ENCODE results near the gene FAXDC2. TPM values are rescaled to one million over a fixed set of nuclear protein-coding genes. Genes with fewer than 3 reads are reported as not detected.

FAXDC2 gene
- total RNA-seq, 2 donors from 2014 or later = 43.9 to 70.5 TPM

DNA sequence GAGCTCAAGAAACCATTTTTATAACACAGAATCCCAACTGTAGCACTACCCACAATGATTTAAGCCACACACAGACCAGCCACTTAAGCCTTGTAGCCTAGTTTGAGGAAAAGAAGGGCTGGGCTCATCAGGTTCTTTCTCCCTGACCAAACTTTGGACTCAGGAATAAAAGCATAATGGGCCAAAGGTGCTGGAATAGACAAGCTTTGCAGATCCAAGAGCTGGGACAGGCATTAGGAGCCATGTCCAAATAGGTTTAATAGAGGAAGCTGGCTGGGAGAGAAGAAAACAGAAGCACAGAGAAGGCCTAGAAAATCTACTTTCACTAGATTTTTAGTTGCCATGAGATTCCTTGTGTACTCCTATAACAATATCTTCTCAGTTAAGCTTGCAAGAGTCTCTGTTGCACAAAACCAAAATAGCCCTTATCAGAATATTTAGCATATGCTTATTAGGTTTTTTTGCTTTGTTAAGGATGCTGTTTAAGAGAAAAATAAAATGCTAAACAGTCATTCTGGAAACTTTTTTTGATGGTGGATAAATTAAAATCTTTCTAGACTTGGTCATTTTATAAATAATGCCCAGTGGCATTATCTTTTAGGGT is 46.3 kb upstream of the FAXDC2 start:
- ATAC-seq (ENCODE audit: insufficient number of reproducible peaks, low FRiP score, low read depth) (no peak), DNase-seq (ENCODE audit: low spot score) (no peak)
- Histone ChIP-seq H3K27me3 (replicated peaks; ENCODE audit: insufficient read depth) (no peaks in the 10 kb centered on the region), H3K36me3 (peaks cover 24% of the 10 kb centered on the region), H3K9me3 (no peaks in the 10 kb centered on the region), H3K4me1 (ENCODE audit: control insufficient read depth in 1 of 2, low read depth in 2 of 2) (peaks cover 2 to 30% of the 10 kb centered on the region in 2 donors), H3K4me3 (no peak overlapping the region), H3K27ac (no peak overlapping the region)
- no peak for TF ChIP-seq CTCF (IDR thresholded peaks at IDR 0.05)

- Histone ChIP-seq H3K27me3 (replicated peaks; ENCODE audit: insufficient read depth) (no peaks in the 10 kb centered on the region), H3K4me3 (no peak overlapping the region), H3K4me1 (ENCODE audit: control insufficient read depth in 1 of 2, low read depth in 2 of 2) (peaks cover 2 to 30% of the 10 kb centered on the region in 2 donors), H3K9me3 (no peaks in the 10 kb centered on the region), H3K27ac (no peak overlapping the region), H3K36me3 (peaks cover 27% of the 10 kb centered on the region)
- no peak for TF ChIP-seq CTCF (IDR thresholded peaks at IDR 0.05)
- DNase-seq (ENCODE audit: low spot score) (no peak), ATAC-seq (ENCODE audit: insufficient number of reproducible peaks, low FRiP score, low read depth) (no peak)
These were observed 45.5 kb upstream of the FAXDC2 start for GRCh38 chr5:154895606-154896561.

DNA sequence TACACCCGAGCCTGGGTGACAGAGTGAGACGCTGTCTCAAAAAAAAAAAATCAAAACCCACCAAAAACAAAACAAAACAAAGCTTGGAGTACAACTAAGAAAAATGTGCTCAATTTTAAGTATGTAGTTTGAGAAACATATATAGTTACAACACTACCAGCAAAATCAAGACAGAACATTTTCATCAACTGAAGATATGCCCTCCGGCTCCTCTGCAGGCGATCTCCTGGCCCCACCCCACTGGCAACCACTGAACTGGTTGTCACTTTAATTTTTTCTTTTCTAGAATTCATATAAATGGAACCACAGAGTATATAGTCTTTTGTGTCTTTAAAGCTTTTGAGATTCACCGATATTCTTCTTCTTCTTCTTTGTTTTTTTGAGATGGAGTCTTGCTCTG is 43.0 kb upstream of the FAXDC2 start:
- no peak overlapping the region for H3K4me3 ChIP-seq
- H3K27me3 ChIP-seq (replicated peaks; ENCODE audit: insufficient read depth) = no peaks in the 10 kb centered on the region
- DNase-seq (ENCODE audit: low spot score) (no peak), ATAC-seq (ENCODE audit: insufficient number of reproducible peaks, low FRiP score, low read depth) (no peak)
- TF ChIP-seq CTCF (IDR thresholded peaks at IDR 0.05) = no peak
- H3K4me1 ChIP-seq (ENCODE audit: control insufficient read depth in 1 of 2, low read depth in 2 of 2) = peaks cover 0 to 10% of the 10 kb centered on the region in 2 donors
- H3K36me3 ChIP-seq = peaks cover 43% of the 10 kb centered on the region
- no peak overlapping the region for H3K27ac ChIP-seq
- H3K9me3 ChIP-seq = no peaks in the 10 kb centered on the region

DNA sequence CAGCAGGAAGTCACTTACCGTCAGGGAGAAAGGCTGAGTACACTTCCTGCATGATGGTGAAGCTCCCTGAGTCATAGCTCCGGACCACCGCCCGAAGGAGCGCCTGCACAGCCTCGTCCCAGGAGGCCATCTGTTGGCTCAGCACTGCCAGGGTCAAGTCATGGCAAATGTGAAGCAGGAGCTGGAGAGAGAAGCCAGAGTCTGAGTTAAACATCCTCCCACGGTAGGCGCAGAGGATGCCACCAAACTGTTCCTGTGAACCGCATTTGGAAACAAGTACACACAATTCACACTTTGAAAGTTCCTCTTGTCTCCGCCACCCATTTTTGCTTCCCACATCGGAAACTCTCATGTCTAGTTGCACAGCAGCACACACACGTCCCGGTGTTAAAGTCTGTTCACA is 42.0 kb upstream of the FAXDC2 start:
- H3K4me1 ChIP-seq (ENCODE audit: control insufficient read depth in 1 of 2, low read depth in 2 of 2) = no peaks in the 10 kb centered on the region
- peaks cover 53% of the 10 kb centered on the region for H3K36me3 ChIP-seq
- no peak for ATAC-seq (ENCODE audit: insufficient number of reproducible peaks, low FRiP score, low read depth)
- peak overlapping the region; percentile 56 to 79 for H3K27ac ChIP-seq
- no peaks in the 10 kb centered on the region for H3K27me3 ChIP-seq (replicated peaks; ENCODE audit: insufficient read depth)
- H3K4me3 ChIP-seq = no peak overlapping the region
- no peaks in the 10 kb centered on the region for H3K9me3 ChIP-seq
- DNase-seq (ENCODE audit: low spot score) = no peak
- TF ChIP-seq CTCF (IDR thresholded peaks at IDR 0.05) = no peak

GRCh38 chr5:154885439-154885838 is 35.0 kb upstream of the FAXDC2 start:
- ATAC-seq (ENCODE audit: insufficient number of reproducible peaks, low FRiP score, low read depth) (no peak), DNase-seq (ENCODE audit: low spot score) (no peak)
- Histone ChIP-seq H3K4me1 (ENCODE audit: control insufficient read depth in 1 of 2, low read depth in 2 of 2) (no peaks in the 10 kb centered on the region), H3K4me3 (no peak overlapping the region), H3K9me3 (peaks cover 17% of the 10 kb centered on the region), H3K27ac (no peak overlapping the region), H3K36me3 (peaks cover 51% of the 10 kb centered on the region), H3K27me3 (replicated peaks; ENCODE audit: insufficient read depth) (no peaks in the 10 kb centered on the region)
- TF ChIP-seq CTCF (IDR thresholded peaks at IDR 0.05) = no peak

Data from thoracic aorta (tissue), 2 donors.